ENCODE results near the gene CCDC50.

Gene CCDC50

GRCh38 chr3:191342411-191342810 lies 13.2 kb downstream of the CCDC50 start:
- DNase-seq = no peak
- in situ Hi-C loops (cut with MboI; ENCODE audit: low pct_unique_long_range_greater_than_20kb, low sequenced_read_pairs) = no loop called here

- in situ Hi-C loops (cut with MboI; ENCODE audit: low pct_unique_long_range_greater_than_20kb, low sequenced_read_pairs) = no loop called here
- DNase-seq = no peak
These were observed 13.9 kb downstream of the CCDC50 start for GRCh38 chr3:191343115-191343514.

- in situ Hi-C loops (cut with MboI; ENCODE audit: low pct_unique_long_range_greater_than_20kb, low sequenced_read_pairs) = no loop called here
- DNase-seq = no peak
These were observed 14.7 kb downstream of the CCDC50 start for GRCh38 chr3:191343913-191344312.

GRCh38 chr3:191345334-191345733 lies 16.1 kb downstream of the CCDC50 start:
- in situ Hi-C loops (cut with MboI; ENCODE audit: low pct_unique_long_range_greater_than_20kb, low sequenced_read_pairs) = no loop called here
- no peak for DNase-seq

DNA sequence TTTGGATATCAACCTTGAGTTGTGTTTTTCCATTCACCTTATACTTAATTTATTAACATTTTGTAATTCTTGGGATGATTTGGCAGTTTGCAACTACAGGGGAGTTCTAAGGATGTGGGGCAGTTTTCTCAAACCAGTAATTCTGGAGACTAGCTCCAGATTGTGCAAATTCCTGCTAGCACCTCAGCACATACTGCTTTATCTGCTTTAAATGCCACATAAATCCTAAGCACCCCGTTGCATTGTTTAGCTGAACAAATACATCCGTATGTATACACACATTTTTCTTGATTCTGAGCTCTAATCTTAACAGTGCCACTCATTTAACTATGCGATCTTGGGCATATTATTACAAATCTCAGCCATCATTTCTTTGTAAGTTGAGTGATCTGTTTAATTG lies 18.0 kb downstream of the CCDC50 start:
- in situ Hi-C loops (cut with MboI; ENCODE audit: low pct_unique_long_range_greater_than_20kb, low sequenced_read_pairs) = no loop called here
- no peak for DNase-seq

DNA sequence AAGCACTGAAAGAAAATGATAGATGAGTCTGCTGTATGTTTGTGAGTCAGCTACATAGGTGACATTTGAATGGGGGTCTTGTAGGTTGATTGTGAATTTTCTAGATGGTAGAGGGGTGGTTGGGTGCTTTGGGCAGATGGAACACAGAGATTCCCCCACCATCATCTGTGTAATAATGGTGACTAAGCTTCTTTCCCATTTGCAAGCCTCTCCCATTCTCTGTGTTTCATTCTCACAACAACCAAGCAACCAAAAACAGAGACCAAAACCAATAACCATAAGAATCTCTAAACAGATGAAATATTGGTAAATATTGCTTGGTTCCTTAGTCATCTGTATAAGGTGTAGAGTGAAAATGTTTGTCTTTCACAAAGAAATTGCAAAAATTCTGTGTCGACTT lies 18.9 kb downstream of the CCDC50 start:
- no peak for DNase-seq
- in situ Hi-C loops (cut with MboI; ENCODE audit: low pct_unique_long_range_greater_than_20kb, low sequenced_read_pairs) = no loop called here

DNA sequence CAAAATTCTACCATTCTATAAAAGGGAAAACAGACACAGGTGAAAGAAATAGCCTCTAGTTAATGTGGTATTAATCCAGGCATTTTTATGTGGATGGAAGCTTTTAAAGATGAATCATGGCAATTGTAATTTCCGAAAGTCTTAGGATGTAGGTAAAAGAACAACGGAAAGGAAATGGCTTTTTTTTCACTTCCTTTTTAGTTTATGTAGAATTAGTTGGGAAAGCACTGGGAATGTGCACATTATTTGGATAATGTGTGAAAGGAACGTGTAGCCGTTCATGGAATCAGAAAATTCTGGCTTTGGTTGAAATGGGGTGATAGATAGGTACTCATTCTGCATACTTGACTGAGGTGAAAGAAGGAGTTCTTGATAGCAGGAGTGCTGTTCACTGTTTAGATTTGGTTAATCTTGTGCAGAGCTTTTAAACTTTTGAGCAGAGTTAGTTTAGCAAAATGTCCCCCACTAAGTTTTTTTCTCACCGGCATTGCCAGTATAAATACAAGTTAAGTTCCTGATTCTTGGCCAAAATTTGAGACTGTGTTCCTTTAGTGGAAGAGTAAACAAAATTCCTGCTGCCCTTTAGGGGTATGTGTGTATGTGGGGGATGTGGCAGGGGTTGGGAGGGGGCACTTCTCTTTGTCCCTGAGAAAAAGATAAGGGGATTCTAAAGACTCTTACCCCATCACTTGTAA lies 21.3 kb downstream of the CCDC50 start:
- in situ Hi-C loops (cut with MboI; ENCODE audit: low pct_unique_long_range_greater_than_20kb, low sequenced_read_pairs) = no loop called here
- no peak for DNase-seq

DNA sequence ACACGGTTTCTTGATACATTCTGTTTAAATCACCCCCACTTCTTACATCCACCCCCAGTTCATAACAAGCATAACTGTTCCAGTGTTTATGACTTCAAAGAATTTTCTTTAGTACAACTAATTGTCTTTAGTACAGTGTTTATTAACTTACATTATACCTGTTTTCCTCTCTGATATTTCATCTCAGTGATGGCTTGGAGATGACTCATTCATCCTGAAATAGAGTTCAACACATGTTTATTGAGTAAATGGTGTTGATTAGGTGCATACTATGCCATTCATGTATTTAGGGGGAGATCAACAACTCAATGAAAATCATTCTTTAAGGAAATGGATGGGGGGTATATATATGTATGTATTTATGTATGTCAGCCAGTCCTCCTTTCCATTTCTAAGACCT lies 22.8 kb downstream of the CCDC50 start:
- no peak for DNase-seq
- in situ Hi-C loops (cut with MboI; ENCODE audit: low pct_unique_long_range_greater_than_20kb, low sequenced_read_pairs) = no loop called here

GRCh38 chr3:191353022-191353777 lies 24.0 kb downstream of the CCDC50 start:
- no peak for DNase-seq
- in situ Hi-C loops (cut with MboI; ENCODE audit: low pct_unique_long_range_greater_than_20kb, low sequenced_read_pairs) = no loop called here

DNA sequence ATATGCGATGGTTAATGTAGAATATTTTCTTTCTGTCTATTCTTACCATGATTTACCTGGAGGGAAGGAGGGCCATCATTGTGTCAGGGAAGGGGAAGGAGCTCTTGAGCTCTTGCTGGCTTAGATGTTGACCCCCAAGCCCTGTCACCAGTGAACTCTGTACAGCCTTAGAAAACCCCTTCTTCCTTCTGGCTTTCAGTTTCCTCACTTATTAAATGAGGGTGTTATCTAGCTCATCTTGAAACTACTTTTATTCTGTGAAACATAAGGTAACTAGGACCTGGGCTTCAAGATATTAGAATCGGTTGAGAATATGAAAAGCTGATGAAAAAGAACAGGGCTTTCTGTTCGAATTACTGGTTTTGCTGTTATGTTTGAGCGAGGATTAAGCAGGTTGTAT lies 26.2 kb downstream of the CCDC50 start:
- in situ Hi-C loops (cut with MboI; ENCODE audit: low pct_unique_long_range_greater_than_20kb, low sequenced_read_pairs) = no loop called here
- no peak for DNase-seq

- in situ Hi-C loops (cut with MboI; ENCODE audit: low pct_unique_long_range_greater_than_20kb, low sequenced_read_pairs) = no loop called here
- DNase-seq = no peak
These were observed 27.6 kb downstream of the CCDC50 start for GRCh38 chr3:191356631-191357439.

- in situ Hi-C loops (cut with MboI; ENCODE audit: low pct_unique_long_range_greater_than_20kb, low sequenced_read_pairs) = no loop called here
- DNase-seq = no peak
These were observed 28.7 kb downstream of the CCDC50 start for GRCh38 chr3:191357909-191358308.

- DNase-seq = no peak
- in situ Hi-C loops (cut with MboI; ENCODE audit: low pct_unique_long_range_greater_than_20kb, low sequenced_read_pairs) = no loop called here
These were observed 29.7 kb downstream of the CCDC50 start for GRCh38 chr3:191358929-191359328.

GRCh38 chr3:191360620-191361019 lies 31.4 kb downstream of the CCDC50 start:
- no peak for DNase-seq
- in situ Hi-C loops (cut with MboI; ENCODE audit: low pct_unique_long_range_greater_than_20kb, low sequenced_read_pairs) = no loop called here

DNA sequence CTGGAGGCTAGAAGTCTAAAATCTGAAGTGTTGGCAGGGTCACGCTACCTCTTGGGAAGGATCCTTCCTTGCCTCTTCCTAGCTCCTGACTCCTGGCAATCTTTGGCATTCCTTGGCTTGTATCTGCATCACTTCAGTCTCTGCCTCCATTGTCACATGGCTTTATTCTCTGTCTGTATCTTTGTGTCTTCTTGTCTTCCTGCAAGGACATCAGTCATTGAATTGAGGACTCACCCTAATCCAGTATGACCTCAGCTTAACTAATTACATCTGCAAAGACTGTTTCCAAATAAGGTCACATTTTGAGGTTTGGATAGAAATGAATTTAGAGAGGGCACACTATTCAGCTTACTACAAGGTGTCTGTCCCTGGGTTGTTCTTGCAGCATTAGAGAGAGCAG lies 32.3 kb downstream of the CCDC50 start:
- no peak for DNase-seq

GRCh38 chr3:191362037-191362436 lies 32.8 kb downstream of the CCDC50 start:
- no peak for DNase-seq
- in situ Hi-C loops (cut with MboI; ENCODE audit: low pct_unique_long_range_greater_than_20kb, low sequenced_read_pairs) = no loop called here

More for the DNA sequence above, 32.3 kb downstream of the CCDC50 start:
- in situ Hi-C loops (cut with MboI; ENCODE audit: low pct_unique_long_range_greater_than_20kb, low sequenced_read_pairs) = no loop called here

GRCh38 chr3:191362524-191363090 lies 33.4 kb downstream of the CCDC50 start:
- no peak for DNase-seq
- in situ Hi-C loops (cut with MboI; ENCODE audit: low pct_unique_long_range_greater_than_20kb, low sequenced_read_pairs) = no loop called here

DNA sequence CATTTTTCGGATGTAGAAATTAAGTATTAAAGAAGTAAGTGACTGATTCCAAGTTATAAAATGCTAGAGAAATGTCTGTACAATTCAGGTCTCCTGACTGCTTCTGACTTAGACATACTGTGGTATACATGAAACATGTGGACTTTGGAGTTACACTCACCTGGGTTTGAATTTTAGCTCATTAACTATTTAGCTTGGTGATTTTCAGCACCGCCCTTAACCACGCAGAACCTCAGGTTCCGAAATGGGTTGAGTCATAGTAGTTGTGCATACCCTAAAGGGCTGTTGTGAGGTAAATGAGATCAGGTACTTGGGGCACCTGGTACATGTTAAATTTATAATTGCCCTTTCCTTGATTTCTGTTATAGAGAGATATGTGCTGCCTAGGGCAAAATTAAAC lies 34.0 kb downstream of the CCDC50 start:
- DNase-seq = no peak
- in situ Hi-C loops (cut with MboI; ENCODE audit: low pct_unique_long_range_greater_than_20kb, low sequenced_read_pairs) = no loop called here

DNA sequence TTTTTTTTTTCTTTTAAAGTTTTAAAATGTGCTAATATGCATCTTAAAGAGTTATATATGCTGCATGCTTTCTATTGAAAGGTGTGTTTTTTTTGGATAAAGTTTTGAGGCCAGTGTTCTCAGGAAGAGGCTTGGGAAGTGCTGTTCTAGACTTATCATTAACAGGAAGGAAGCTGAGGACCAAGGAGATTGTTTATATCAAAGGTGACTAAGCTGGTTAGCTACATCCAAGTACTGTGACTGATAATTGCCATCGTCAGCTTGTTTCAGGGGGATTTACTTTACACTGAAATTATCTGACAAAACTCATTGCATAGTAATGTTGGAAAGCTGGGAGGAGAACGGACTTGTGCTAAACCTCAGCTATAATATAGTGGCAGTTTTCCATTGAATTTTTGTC lies 37.5 kb downstream of the CCDC50 start:
- no peak for DNase-seq
- in situ Hi-C loops (cut with MboI; ENCODE audit: low pct_unique_long_range_greater_than_20kb, low sequenced_read_pairs) = no loop called here

Data from KBM-7 (cell line).